ENCODE measurements around the gene ZDHHC12. TPM values are rescaled to one million over a fixed set of nuclear protein-coding genes. Genes with fewer than 3 reads are reported as not detected.
"Not testable (repeated sequence)": the region's sequence is repeated elsewhere in the genome, so short reads cannot be mapped to it uniquely, and the experiment has no call there.

Gene ZDHHC12
- total and polyA plus RNA-seq, 8 donors, result 3.5 to 116 (median 58.8) TPM

- intact Hi-C loops (cut with DNase I; ENCODE audit: low total_unique reads), result loop anchor here (10.0 kb wide), 1 partner anchor 52 kb away; no protein-coding TSS in a partner anchor
- TF ChIP-seq POLR2AphosphoS5 (IDR thresholded peaks at IDR 0.05) (no peak), POLR2A (IDR thresholded peaks at IDR 0.05) (no peak), CTCF (IDR thresholded peaks at IDR 0.05) (no peak)
- H3K36me3 ChIP-seq, result peaks cover 27 to 53% (median 49%) of the 10 kb centered on the region in 4 donors
- no peak for DNase-seq
- no peaks in the 10 kb centered on the region for H3K9me3 ChIP-seq
- 70 to 77% (median 75%) methylated on average over 8 of the region's 8 CpGs for WGBS, 5 donors
- H3K4me3 ChIP-seq, result no peak overlapping the region
- H3K4me1 ChIP-seq, result peaks cover 0 to 11% (median 0%) of the 10 kb centered on the region in 4 donors
- no peaks in the 10 kb centered on the region for H3K27me3 ChIP-seq
- H3K27ac ChIP-seq, result no peak overlapping the region
These were observed 26.8 kb downstream of the ZDHHC12 start for GRCh38 chr9:128696923-128697707.

- no peaks in the 10 kb centered on the region for H3K27me3 ChIP-seq
- H3K27ac ChIP-seq, result no peak overlapping the region
- no peak for DNase-seq
- intact Hi-C loops (cut with DNase I; ENCODE audit: low total_unique reads), result loop anchor here (10.0 kb wide), 1 partner anchor 50 kb away; no protein-coding TSS in a partner anchor
- peaks cover 37 to 65% (median 61%) of the 10 kb centered on the region in 4 donors for H3K36me3 ChIP-seq
- peaks cover 13 to 28% (median 17%) of the 10 kb centered on the region in 4 donors for H3K4me1 ChIP-seq
- no peaks in the 10 kb centered on the region for H3K9me3 ChIP-seq
- no peak overlapping the region for H3K4me3 ChIP-seq
- 68 to 85% (median 73%) methylated on average over 6 of the region's 6 CpGs for WGBS, 5 donors
- TF ChIP-seq EP300 (IDR thresholded peaks at IDR 0.05) (no peak), POLR2A (IDR thresholded peaks at IDR 0.05) (no peak), POLR2AphosphoS5 (IDR thresholded peaks at IDR 0.05) (no peak), CTCF (IDR thresholded peaks at IDR 0.05) (no peak)
These were observed 29.6 kb downstream of the ZDHHC12 start for GRCh38 chr9:128694344-128694743.

GRCh38 chr9:128693738-128694137, 30.2 kb downstream of the ZDHHC12 start:
- WGBS, 5 donors, result 78 to 92% (median 89%) methylated on average over 3 of the region's 3 CpGs
- H3K4me3 ChIP-seq, H3K9me3 ChIP-seq, H3K27me3 ChIP-seq, H3K27ac ChIP-seq, DNase-seq: not testable (repeated sequence)
- intact Hi-C loops (cut with DNase I; ENCODE audit: low total_unique reads), result loop anchor here (10.0 kb wide), 1 partner anchor 49 kb away; no protein-coding TSS in a partner anchor
- Histone ChIP-seq H3K36me3 (peaks cover 37 to 65% (median 61%) of the 10 kb centered on the region in 4 donors), H3K4me1 (peaks cover 13 to 28% (median 17%) of the 10 kb centered on the region in 4 donors)

GRCh38 chr9:128690684-128691034, 33.3 kb downstream of the ZDHHC12 start:
- H3K27ac ChIP-seq, result peak overlapping the region in 3 of 5 donors; percentile 76 to 99 (median 98)
- WGBS, 5 donors, result 5 to 11% (median 7%) methylated on average over 5 of the region's 5 CpGs

More at GRCh38 chr9:128690684-128691034, 33.3 kb downstream of the ZDHHC12 start:
- DNase-seq, result no peak
- Histone ChIP-seq H3K9me3 (no peaks in the 10 kb centered on the region), H3K4me3 (peak overlapping the region; percentile 86 to 99 (median 94)), H3K27me3 (no peaks in the 10 kb centered on the region), H3K4me1 (peaks cover 19 to 49% (median 42%) of the 10 kb centered on the region in 4 donors), H3K36me3 (peaks cover 32 to 49% (median 46%) of the 10 kb centered on the region in 4 donors)
- intact Hi-C loops (cut with DNase I; ENCODE audit: low total_unique reads), result loop anchor here (10.0 kb wide), 1 partner anchor 46 kb away; no protein-coding TSS in a partner anchor
- no peak for TF ChIP-seq EP300 (IDR thresholded peaks at IDR 0.05)
- no peak for TF ChIP-seq POLR2AphosphoS5 (IDR thresholded peaks at IDR 0.05)
- no peak for TF ChIP-seq POLR2A (IDR thresholded peaks at IDR 0.05)
- no peak for TF ChIP-seq CTCF (IDR thresholded peaks at IDR 0.05)
